Esophagus mucosa (tissue), 1 donor: ENCODE results near the gene CARMIL3. TPM values are rescaled to one million over a fixed set of nuclear protein-coding genes. Genes with fewer than 3 reads are reported as not detected.
A peak's percentile ranks its signal among the peaks of the same experiment; 100 is the strongest.
"Not testable (repeated sequence)": the region's sequence is repeated elsewhere in the genome, so short reads cannot be mapped to it uniquely, and the experiment has no call there.

ENCODE experiments used
- ATAC-seq: fragments of 200-7000 bp; cut with Tn5 transposase; one replicate; pipeline ENCODE4 v1.9.1; 2020
- total RNA-seq: library from RNA; stranded (reverse); gene quantifications from one replicate; pipeline ENCODE4 v1.2.4, GENCODE V29; 2023
- donor health status: DM: yes; HTN: yes; CAD: no.

The CARMIL3 gene, protein sequence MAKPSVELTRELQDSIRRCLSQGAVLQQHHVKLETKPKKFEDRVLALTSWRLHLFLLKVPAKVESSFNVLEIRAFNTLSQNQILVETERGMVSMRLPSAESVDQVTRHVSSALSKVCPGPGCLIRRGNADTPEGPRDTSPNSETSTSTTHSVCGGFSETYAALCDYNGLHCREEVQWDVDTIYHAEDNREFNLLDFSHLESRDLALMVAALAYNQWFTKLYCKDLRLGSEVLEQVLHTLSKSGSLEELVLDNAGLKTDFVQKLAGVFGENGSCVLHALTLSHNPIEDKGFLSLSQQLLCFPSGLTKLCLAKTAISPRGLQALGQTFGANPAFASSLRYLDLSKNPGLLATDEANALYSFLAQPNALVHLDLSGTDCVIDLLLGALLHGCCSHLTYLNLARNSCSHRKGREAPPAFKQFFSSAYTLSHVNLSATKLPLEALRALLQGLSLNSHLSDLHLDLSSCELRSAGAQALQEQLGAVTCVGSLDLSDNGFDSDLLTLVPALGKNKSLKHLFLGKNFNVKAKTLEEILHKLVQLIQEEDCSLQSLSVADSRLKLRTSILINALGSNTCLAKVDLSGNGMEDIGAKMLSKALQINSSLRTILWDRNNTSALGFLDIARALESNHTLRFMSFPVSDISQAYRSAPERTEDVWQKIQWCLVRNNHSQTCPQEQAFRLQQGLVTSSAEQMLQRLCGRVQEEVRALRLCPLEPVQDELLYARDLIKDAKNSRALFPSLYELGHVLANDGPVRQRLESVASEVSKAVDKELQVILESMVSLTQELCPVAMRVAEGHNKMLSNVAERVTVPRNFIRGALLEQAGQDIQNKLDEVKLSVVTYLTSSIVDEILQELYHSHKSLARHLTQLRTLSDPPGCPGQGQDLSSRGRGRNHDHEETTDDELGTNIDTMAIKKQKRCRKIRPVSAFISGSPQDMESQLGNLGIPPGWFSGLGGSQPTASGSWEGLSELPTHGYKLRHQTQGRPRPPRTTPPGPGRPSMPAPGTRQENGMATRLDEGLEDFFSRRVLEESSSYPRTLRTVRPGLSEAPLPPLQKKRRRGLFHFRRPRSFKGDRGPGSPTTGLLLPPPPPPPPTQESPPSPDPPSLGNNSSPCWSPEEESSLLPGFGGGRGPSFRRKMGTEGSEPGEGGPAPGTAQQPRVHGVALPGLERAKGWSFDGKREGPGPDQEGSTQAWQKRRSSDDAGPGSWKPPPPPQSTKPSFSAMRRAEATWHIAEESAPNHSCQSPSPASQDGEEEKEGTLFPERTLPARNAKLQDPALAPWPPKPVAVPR (N-terminal part only)
- 0.48 TPM for total RNA-seq

GRCh38 chr14:24051789-24052655 is at the start of gene CARMIL3:
TSS of gene CARMIL3 (plus strand) at chr14:24052009. CDS start at chr14:24052154, 145 bp downstream.
- peak; percentile 74 for ATAC-seq

GRCh38 chr14:24006471-24006816 is 45.4 kb upstream of the CARMIL3 start:
- ATAC-seq, result peak; percentile 62

DNA sequence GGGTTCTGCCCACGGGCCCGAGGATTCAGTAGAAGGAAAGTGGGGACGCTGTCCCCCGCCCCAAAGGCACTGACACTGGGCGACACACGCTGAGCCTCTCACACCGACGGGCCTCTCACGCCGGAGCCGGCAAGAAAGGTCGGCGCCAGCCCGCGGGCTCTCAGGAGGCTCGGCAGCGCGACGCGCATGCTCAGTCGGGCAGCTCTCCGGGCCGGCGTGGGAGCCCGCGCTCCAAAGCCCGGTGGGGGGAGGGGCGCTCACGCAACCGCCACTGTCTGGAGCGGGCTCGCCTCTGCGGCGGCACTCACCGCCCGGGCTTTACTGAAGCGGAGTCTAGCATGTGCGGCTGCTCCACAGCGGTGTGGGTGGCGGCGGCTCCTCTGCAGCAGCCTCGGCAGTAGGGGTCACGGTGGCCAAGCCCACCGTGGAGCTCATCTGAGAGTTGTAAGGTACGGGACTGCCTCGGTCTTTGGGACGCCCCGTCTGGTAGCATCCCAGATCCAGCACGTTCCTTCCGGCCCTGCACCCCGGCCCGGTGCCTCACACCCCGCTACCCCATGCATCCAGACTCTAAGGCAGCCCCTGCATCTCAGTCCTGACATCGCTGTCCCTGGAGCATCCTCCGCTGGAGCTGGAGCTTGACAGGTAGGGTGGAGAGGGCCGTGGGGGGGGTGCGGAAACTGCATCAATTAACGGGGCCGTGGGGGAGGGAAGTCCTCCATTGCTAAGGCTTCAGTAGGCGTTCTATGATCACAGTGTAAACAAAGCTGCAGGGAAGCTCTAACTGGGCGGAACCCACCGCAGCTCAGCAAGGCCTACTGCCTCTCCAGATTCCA is 44.8 kb upstream of the CARMIL3 start:
- ATAC-seq, result peak; percentile 93

- ATAC-seq, result no peak
Measured at GRCh38 chr14:24011051-24011450, 40.8 kb upstream of the CARMIL3 start.

DNA sequence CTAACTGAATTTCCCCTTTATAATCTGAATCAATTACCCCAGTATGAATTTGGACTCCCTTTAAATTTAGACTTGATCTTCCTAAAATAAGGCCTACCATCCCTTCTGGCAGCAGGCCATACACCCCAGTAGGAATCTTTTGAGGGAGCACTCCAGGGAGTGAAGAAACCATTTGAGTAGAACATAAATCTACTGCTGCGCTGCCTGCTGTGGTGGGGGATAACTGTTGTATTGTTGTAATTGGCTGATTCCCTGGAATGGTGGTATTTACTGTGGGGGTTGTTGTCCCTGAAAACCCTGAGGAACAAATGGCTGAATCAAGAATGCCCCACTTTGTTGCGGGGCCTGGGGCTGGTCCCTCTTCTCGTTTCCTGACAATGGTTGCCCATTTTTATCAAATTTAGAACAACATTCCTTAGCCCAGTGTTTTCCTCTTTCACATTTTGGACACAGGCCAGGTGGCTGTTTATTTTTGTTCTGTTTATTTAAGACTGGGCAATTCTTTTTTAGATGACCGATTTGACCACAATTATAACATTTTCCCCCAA is 39.0 kb upstream of the CARMIL3 start:
- not testable (repeated sequence) for ATAC-seq

GRCh38 chr14:24013654-24014514 is 37.9 kb upstream of the CARMIL3 start:
- peak; percentile 97 for ATAC-seq

DNA sequence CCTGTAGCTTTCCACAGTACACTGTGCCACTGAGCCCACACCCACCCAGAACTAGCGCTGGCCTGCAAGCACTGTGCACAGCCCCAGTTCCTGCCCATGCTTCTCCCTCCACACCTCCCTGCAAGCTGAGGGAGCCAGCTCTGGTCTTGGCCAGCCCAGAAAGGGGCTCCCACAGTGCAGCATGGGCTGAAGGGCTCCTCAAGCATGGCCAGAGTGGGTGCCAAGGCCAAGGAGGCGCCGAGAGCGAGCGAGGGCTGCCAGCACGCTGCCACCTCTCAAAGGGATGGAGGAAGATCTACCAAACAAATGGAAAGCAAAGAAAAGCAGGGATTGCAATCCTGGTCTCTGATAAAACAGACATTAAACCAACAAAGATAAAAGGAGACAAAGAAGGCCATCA is 36.1 kb upstream of the CARMIL3 start:
- not testable (repeated sequence) for ATAC-seq

- ATAC-seq, result not testable (repeated sequence)
Measured at GRCh38 chr14:24018978-24019377, 32.8 kb upstream of the CARMIL3 start.

DNA sequence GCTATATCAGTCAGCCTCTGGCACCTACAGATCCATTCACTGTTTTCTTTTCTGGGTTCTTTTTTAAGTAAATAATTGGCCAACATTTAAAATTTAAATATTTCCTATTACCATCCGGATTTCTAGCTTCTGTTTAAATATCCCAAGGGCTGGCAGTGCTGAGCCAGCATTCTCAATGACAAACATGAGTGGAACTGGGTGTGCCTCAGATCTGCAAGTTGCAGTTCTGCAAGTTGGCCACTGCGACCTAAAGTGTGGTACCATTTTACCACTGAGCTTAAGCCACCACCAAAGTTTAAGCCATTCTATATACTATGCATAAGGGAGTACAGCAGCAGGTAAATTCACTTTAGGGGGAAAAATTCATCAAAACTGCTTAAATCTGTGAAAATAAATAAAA is 31.9 kb upstream of the CARMIL3 start:
- ATAC-seq, result peak; percentile 82

- not testable (repeated sequence) for ATAC-seq
Measured at GRCh38 chr14:24020520-24020919, 31.3 kb upstream of the CARMIL3 start.

DNA sequence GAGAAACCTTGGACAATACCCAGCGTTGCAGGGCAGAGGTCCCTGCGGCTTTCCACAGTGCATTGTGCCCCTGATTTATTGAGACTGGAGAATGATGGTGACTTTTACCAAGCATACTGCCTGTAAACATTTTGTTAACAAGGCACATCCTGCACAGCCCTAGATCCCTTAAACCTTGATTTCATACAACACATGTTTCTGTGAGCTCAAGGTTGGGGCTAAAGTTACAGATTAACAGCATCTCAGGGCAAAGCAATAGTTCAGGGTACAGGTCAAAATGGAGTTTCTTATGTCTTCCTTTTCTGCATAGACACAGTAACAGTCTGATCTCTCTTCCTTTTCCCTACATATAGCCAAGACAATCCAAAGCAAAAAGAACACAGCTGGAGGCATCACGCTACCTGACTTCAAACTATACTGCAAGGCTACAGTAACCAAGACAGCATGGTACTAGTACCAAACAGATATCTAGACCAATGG is 26.8 kb upstream of the CARMIL3 start:
- not testable (repeated sequence) for ATAC-seq

- not testable (repeated sequence) for ATAC-seq
Measured at GRCh38 chr14:24029687-24030086, 22.1 kb upstream of the CARMIL3 start.

GRCh38 chr14:24031331-24031730 is 20.5 kb upstream of the CARMIL3 start:
- not testable (repeated sequence) for ATAC-seq

- ATAC-seq, result peak; percentile 58
Measured at GRCh38 chr14:24032727-24033418, 18.9 kb upstream of the CARMIL3 start.

DNA sequence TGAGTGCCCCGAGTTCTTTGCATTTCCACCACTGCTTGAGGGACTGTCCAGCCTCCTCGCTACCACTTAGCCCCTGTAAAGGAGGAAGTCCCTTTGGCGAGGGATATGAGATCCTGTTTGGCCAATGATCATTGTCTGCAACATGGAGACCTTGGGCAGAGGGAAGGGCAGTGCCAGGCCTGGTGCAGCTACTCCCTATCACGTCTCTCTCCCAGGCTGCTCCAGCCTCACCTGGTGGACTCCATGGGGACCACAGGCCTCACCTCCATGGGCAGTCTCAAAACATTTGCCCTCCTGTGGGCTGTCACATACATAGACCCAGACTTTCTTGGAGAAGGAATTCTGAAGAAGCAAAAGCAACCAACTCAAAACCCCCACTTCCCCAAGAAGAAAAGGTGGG is 16.0 kb upstream of the CARMIL3 start:
- peak; percentile 22 for ATAC-seq

DNA sequence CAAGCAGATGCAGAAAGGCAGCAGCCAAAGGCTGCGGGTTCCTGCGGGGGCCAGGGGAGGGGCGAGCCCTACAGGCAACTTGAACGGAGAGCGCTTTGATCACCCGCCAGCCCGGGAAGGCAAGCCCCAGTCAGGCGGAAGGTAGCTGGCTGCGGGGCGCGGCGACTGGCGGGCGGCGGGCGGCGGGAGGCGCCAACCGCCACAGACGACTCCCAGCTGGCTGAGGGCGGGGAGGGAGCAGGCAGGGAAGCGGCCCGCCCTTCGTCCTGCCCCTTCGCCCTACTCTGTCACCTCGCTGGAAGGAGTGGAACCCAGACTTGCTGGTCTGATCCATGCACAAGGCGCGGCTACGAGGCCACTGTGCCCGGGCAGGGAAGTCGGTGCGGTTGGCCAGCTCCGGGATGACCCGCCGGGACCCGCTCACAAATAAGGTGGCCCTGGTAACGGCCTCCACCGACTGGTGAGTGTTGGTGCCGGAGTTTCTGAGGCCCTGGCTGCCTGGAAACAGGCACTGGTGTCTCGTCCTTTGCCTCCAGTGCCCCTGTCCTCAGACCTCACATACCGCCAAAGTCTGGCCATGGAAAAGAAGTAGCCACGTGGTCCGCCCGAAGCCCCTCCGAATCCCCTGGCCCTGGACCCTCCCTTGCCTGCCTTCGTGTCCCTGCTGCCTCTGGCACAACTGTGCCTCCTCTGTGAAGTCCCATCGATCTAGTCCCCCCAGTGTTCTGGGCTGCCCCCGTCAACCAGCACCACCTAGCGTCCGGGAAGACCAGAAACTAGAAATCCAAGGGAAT is 15.4 kb upstream of the CARMIL3 start:
- peak; percentile 92 for ATAC-seq

- not testable (repeated sequence) for ATAC-seq
Measured at GRCh38 chr14:24036963-24037657, 14.7 kb upstream of the CARMIL3 start.
